SK-N-SH treated with all-trans-retinoic acid at 6 μM for 48 hours (cell line): ENCODE measurements around the gene TPGS1.

Experiments
- ATAC-seq: fragments of 200-7000 bp; cut with Tn5 transposase; 3 replicates; pipeline ENCODE4 v1.9.1; 2020; ENCODE audit warnings: mild to moderate bottlenecking, moderate library complexity
- ARNTL ChIP-seq: fragments of 450-650 bp; formaldehyde crosslinking; IDR thresholded peaks from 2 replicates; pipeline ENCODE4 v1.5.0; 2020; ENCODE audit warnings: low read depth, mild to moderate bottlenecking, moderate library complexity, borderline replicate concordance
- BACH2 ChIP-seq: fragments of 250-450 bp; sonication (Bioruptor Pico); IDR thresholded peaks from 2 replicates; pipeline ENCODE4 v1.9.0; 2021; ENCODE audit warnings: mild to moderate bottlenecking, borderline replicate concordance
- CSDC2 ChIP-seq: fragments of 250-450 bp; sonication (Bioruptor Pico); IDR thresholded peaks from 2 replicates; pipeline ENCODE4 v1.5.0; 2020; ENCODE audit warnings: mild to moderate bottlenecking, moderate library complexity
- CSRNP3 ChIP-seq: fragments of 250-450 bp; sonication (Bioruptor Pico); IDR thresholded peaks from 2 replicates; pipeline ENCODE4 v1.5.1; 2021; ENCODE audit warnings: mild to moderate bottlenecking, moderate library complexity
- ESRRG ChIP-seq: fragments of 250-450 bp; sonication (Bioruptor Pico); IDR thresholded peaks from 2 replicates; pipeline ENCODE4 v1.6.1; 2021; ENCODE audit warnings: mild to moderate bottlenecking
- GLIS3 ChIP-seq: fragments of 250-450 bp; sonication (Bioruptor Pico); IDR thresholded peaks from 2 replicates; pipeline ENCODE4 v1.5.0; 2020; ENCODE audit warnings: mild to moderate bottlenecking, moderate library complexity
- OSR1 ChIP-seq: fragments of 250-450 bp; sonication (Bioruptor Pico); IDR thresholded peaks from 2 replicates; pipeline ENCODE4 v1.8.0; 2022; ENCODE audit warnings: moderate library complexity, mild to moderate bottlenecking, inconsistent platforms
- PATZ1 ChIP-seq: fragments of 250-450 bp; sonication (Bioruptor Pico); IDR thresholded peaks from 2 replicates; pipeline ENCODE4 v1.8.0; 2020; ENCODE audit warnings: mild to moderate bottlenecking, moderate library complexity, borderline replicate concordance
- POU6F1 ChIP-seq: fragments of 250-450 bp; sonication (Bioruptor Pico); IDR thresholded peaks from 2 replicates; pipeline ENCODE4 v1.8.0; 2021; ENCODE audit warnings: low read depth, mild to moderate bottlenecking, moderate library complexity, borderline replicate concordance
- PPARA ChIP-seq: fragments of 250-450 bp; sonication (Bioruptor Pico); IDR thresholded peaks from 2 replicates; pipeline ENCODE4 v1.5.0; 2020; ENCODE audit warnings: mild to moderate bottlenecking, borderline replicate concordance
- SNAI2 ChIP-seq: fragments of 250-450 bp; sonication (Bioruptor Pico); IDR thresholded peaks from 2 replicates; pipeline ENCODE4 v1.5.0; 2020; ENCODE audit warnings: mild to moderate bottlenecking, moderate library complexity
- TCF4 ChIP-seq: fragments of 250-450 bp; sonication (Bioruptor Pico); IDR thresholded peaks from 2 replicates; pipeline ENCODE4 v1.8.0; 2021; ENCODE audit warnings: mild to moderate bottlenecking, moderate library complexity, borderline replicate concordance
- TOX ChIP-seq: fragments of 250-450 bp; sonication (Bioruptor Pico); IDR thresholded peaks from 2 replicates; pipeline ENCODE4 v1.8.0; 2021; ENCODE audit warnings: mild to moderate bottlenecking, moderate library complexity, borderline replicate concordance
- TSHZ2 ChIP-seq: fragments of 250-450 bp; sonication (Bioruptor Pico); IDR thresholded peaks from 2 replicates; pipeline ENCODE4 v1.5.0; 2020; ENCODE audit warnings: mild to moderate bottlenecking, moderate library complexity
- ZC3H10 ChIP-seq: fragments of 250-450 bp; sonication (Bioruptor Pico); IDR thresholded peaks from 2 replicates; pipeline ENCODE4 v1.5.1; 2021; ENCODE audit warnings: mild to moderate bottlenecking, moderate library complexity
- ZFP3 ChIP-seq: fragments of 250-450 bp; sonication (Bioruptor Pico); IDR thresholded peaks from 2 replicates; pipeline ENCODE4 v1.5.0; 2020; ENCODE audit warnings: mild to moderate bottlenecking, moderate library complexity
- ZFP30 ChIP-seq: fragments of 450-650 bp; formaldehyde crosslinking; IDR thresholded peaks from 2 replicates; pipeline ENCODE4 v1.5.0; 2022; ENCODE audit warnings: mild to moderate bottlenecking, moderate library complexity
- ZNF565 ChIP-seq: fragments of 450-650 bp; formaldehyde crosslinking; conservative IDR thresholded peaks from 2 replicates; pipeline ENCODE4 v1.5.0; 2020; ENCODE audit warnings: low read depth, mild to moderate bottlenecking, moderate library complexity
- ZNF70 ChIP-seq: fragments of 450-650 bp; formaldehyde crosslinking; IDR thresholded peaks from 2 replicates; pipeline ENCODE4 v1.5.0; 2020; ENCODE audit warnings: mild to moderate bottlenecking, moderate library complexity
- ZNF8 ChIP-seq: fragments of 450-650 bp; formaldehyde crosslinking; IDR thresholded peaks from 2 replicates; pipeline ENCODE4 v1.5.0; 2020; ENCODE audit warnings: mild to moderate bottlenecking, moderate library complexity

Gene TPGS1

GRCh38 chr19:498977-499623, 8.2 kb upstream of the TPGS1 start:
- TF ChIP-seq PATZ1 (CRISPR knock-in tag), result no peak
- no peak for TF ChIP-seq CSDC2
- TF ChIP-seq BACH2 (CRISPR knock-in tag), result no peak
- no peak for TF ChIP-seq ARNTL (CRISPR knock-in tag)
- TF ChIP-seq TCF4 (CRISPR knock-in tag), result no peak
- no peak for TF ChIP-seq ZFP30 (CRISPR knock-in tag)
- no peak for TF ChIP-seq SNAI2
- no peak for TF ChIP-seq ESRRG (CRISPR knock-in tag)
- TF ChIP-seq GLIS3 (CRISPR knock-in tag), result no peak
- no peak for TF ChIP-seq ZNF70 (CRISPR knock-in tag)
- TF ChIP-seq OSR1 (CRISPR knock-in tag), result no peak
- TF ChIP-seq ZFP3 (CRISPR knock-in tag), result no peak
- no peak for TF ChIP-seq PPARA (CRISPR knock-in tag)
- TF ChIP-seq TSHZ2, result no peak
- TF ChIP-seq TOX (CRISPR knock-in tag), result no peak
- TF ChIP-seq CSRNP3, result no peak
- TF ChIP-seq POU6F1 (CRISPR knock-in tag), result no peak

GRCh38 chr19:501646-502045, 5.7 kb upstream of the TPGS1 start:
- no peak for ATAC-seq
- TF ChIP-seq ZNF565 (CRISPR knock-in tag) (no peak), TSHZ2 (no peak), ZC3H10 (CRISPR knock-in tag) (no peak), ZFP3 (CRISPR knock-in tag) (no peak), ESRRG (CRISPR knock-in tag) (no peak), OSR1 (CRISPR knock-in tag) (no peak), SNAI2 (no peak), ZNF70 (CRISPR knock-in tag) (no peak)
- TF ChIP-seq, all 23 proteins: peak for 0

More at GRCh38 chr19:498977-499623, 8.2 kb upstream of the TPGS1 start:
- no peak for ATAC-seq

- TF ChIP-seq ZNF8 (CRISPR knock-in tag) (no peak), TSHZ2 (no peak), ZNF70 (CRISPR knock-in tag) (no peak)
- ATAC-seq, result no peak
Measured at GRCh38 chr19:504616-505015, 2.7 kb upstream of the TPGS1 start.
